Activated T-cell treated with anti-CD3 and anti-CD28 coated beads, Interleukin-2, amount 50 U/mL, for 24 hours (primary cell): ENCODE results near the gene CNTROB.
A peak's percentile ranks its signal among the peaks of the same experiment; 100 is the strongest.

ENCODE experiments used
- DNase-seq: peaks from one replicate; pipeline ENCODE4 v3.0.0-alpha.2; 2020
- H3K27ac Mint-ChIP-seq: 2 replicates; pipeline ENCODE4 v1.8.0; 2020; ENCODE audit warnings: mild to moderate bottlenecking, mixed read lengths
- H3K27me3 Mint-ChIP-seq: 2 replicates; pipeline ENCODE4 v1.8.0; 2020; ENCODE audit warnings: mixed read lengths
- H3K36me3 Mint-ChIP-seq: 2 replicates; pipeline ENCODE4 v1.8.0; 2020; ENCODE audit warnings: low read depth, mixed read lengths
- H3K4me1 Mint-ChIP-seq: 2 replicates; pipeline ENCODE4 v1.8.0; 2020; ENCODE audit warnings: low read depth, mixed read lengths
- H3K4me3 Mint-ChIP-seq: 2 replicates; pipeline ENCODE4 v1.8.0; 2020; ENCODE audit warnings: mild to moderate bottlenecking, moderate library complexity, mixed read lengths
- H3K9me3 Mint-ChIP-seq: 2 replicates; pipeline ENCODE4 v1.8.0; 2020; ENCODE audit warnings: mixed read lengths

Gene CNTROB

DNA sequence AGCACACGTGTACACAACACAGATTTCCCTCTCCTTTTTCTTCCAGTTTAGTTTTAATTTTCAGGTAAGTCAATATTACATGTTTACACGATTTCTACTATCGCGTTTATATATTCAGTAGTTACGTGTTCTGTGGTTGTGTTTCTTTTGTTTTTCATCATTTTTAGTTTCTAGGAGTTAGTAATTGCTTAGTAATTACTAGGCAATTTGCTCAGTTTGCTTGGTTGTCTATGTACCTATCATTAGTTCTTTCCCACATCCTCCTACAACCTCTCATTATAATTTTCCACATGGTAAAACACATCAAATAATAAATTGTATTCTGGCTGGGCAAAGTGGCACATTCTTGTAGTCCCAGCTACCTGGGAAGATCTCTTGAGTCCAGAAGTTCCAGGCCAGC lies 45.8 kb downstream of the CNTROB start:
- Mint-ChIP-seq H3K4me1 (no peaks in the 10 kb centered on the region), H3K36me3 (peaks cover 5% of the 10 kb centered on the region), H3K9me3 (peaks cover 16% of the 10 kb centered on the region), H3K27ac (no peak overlapping the region), H3K4me3 (no peak overlapping the region), H3K27me3 (peaks cover 16% of the 10 kb centered on the region)
- no peak for DNase-seq

DNA sequence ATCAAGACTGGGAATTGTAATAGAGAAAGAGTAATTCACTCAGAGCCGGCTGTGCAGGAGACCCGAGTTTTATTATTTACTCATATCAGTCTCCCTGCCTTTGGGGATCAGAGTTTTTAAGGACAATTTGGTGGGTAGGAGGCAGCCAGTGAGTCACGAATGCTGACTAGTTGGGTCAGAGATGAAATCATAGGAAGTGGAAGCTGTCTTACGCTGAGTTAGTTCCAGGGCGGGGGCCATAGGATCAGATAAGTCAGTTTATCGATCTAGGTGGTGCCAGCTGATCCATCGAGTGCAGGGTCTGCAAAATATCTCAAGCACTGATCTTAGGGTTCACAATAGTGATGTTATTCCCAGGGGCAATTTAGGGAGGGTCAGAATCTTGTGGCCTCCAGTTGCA lies 50.2 kb downstream of the CNTROB start:
- Mint-ChIP-seq H3K4me3 (no peak overlapping the region), H3K4me1 (no peaks in the 10 kb centered on the region), H3K9me3 (no peaks in the 10 kb centered on the region), H3K27ac (no peak overlapping the region), H3K27me3 (peaks cover 21% of the 10 kb centered on the region), H3K36me3 (no peaks in the 10 kb centered on the region)
- no peak for DNase-seq

- no peak overlapping the region for H3K4me3 Mint-ChIP-seq
- DNase-seq, result no peak
- peaks cover 21% of the 10 kb centered on the region for H3K27me3 Mint-ChIP-seq
- H3K4me1 Mint-ChIP-seq, result no peaks in the 10 kb centered on the region
- H3K36me3 Mint-ChIP-seq, result no peaks in the 10 kb centered on the region
- no peak overlapping the region for H3K27ac Mint-ChIP-seq
- H3K9me3 Mint-ChIP-seq, result no peaks in the 10 kb centered on the region
Measured at GRCh38 chr17:7982666-7983065, 50.7 kb downstream of the CNTROB start.

- peaks cover 12% of the 10 kb centered on the region for H3K4me1 Mint-ChIP-seq
- no peak overlapping the region for H3K27ac Mint-ChIP-seq
- H3K36me3 Mint-ChIP-seq, result no peaks in the 10 kb centered on the region
- H3K27me3 Mint-ChIP-seq, result peaks cover 21% of the 10 kb centered on the region
- DNase-seq, result no peak
- H3K4me3 Mint-ChIP-seq, result no peak overlapping the region
- H3K9me3 Mint-ChIP-seq, result no peaks in the 10 kb centered on the region
Measured at GRCh38 chr17:7984904-7985303, 52.9 kb downstream of the CNTROB start.

- Mint-ChIP-seq H3K4me1 (peaks cover 22% of the 10 kb centered on the region), H3K27ac (no peak overlapping the region), H3K4me3 (no peak overlapping the region), H3K36me3 (no peaks in the 10 kb centered on the region), H3K27me3 (peaks cover 14% of the 10 kb centered on the region), H3K9me3 (no peaks in the 10 kb centered on the region)
- no peak for DNase-seq
Measured at GRCh38 chr17:7987112-7987893, 55.3 kb downstream of the CNTROB start.

- DNase-seq, result no peak
- Mint-ChIP-seq H3K36me3 (no peaks in the 10 kb centered on the region), H3K4me3 (peak overlapping the region; percentile 72), H3K27ac (peak overlapping the region; percentile 74), H3K9me3 (no peaks in the 10 kb centered on the region), H3K27me3 (peaks cover 3% of the 10 kb centered on the region), H3K4me1 (peaks cover 25% of the 10 kb centered on the region)
Measured at GRCh38 chr17:7988750-7989178, 56.8 kb downstream of the CNTROB start.

GRCh38 chr17:7989781-7990655 lies 58.0 kb downstream of the CNTROB start:
- peaks cover 25% of the 10 kb centered on the region for H3K4me1 Mint-ChIP-seq

DNA sequence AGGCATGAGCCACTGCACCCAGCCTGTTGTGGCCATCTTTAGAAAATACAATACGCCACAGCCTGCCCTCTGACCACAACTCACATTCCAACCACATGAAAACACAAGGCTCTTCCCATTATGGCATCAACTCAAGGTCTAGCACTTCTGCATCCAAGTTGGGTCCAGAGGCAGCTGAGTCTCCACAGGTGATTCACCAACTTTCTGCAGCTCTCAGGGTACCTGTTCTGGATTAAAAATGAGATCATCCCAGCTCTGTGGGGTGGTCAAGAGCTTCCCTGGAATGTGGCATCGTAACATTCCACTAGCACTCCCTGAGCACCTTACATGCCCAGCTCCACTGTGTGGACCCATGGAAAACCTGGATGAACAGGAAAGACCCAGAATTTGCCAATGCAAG lies 60.5 kb downstream of the CNTROB start:
- H3K4me1 Mint-ChIP-seq, result peaks cover 28% of the 10 kb centered on the region
- peaks cover 4% of the 10 kb centered on the region for H3K27me3 Mint-ChIP-seq
- H3K9me3 Mint-ChIP-seq, result no peaks in the 10 kb centered on the region
- no peak overlapping the region for H3K27ac Mint-ChIP-seq
- H3K4me3 Mint-ChIP-seq, result no peak overlapping the region
- H3K36me3 Mint-ChIP-seq, result no peaks in the 10 kb centered on the region
- no peak for DNase-seq

More at GRCh38 chr17:7989781-7990655, 58.0 kb downstream of the CNTROB start:
- Mint-ChIP-seq H3K27ac (peak overlapping the region; percentile 84), H3K36me3 (no peaks in the 10 kb centered on the region), H3K4me3 (peak overlapping the region; percentile 72), H3K27me3 (no peaks in the 10 kb centered on the region), H3K9me3 (no peaks in the 10 kb centered on the region)
- peak; percentile 99 for DNase-seq

- Mint-ChIP-seq H3K4me1 (peaks cover 28% of the 10 kb centered on the region), H3K9me3 (no peaks in the 10 kb centered on the region), H3K4me3 (no peak overlapping the region), H3K27ac (no peak overlapping the region), H3K27me3 (peaks cover 4% of the 10 kb centered on the region), H3K36me3 (no peaks in the 10 kb centered on the region)
- DNase-seq, result no peak
Measured at GRCh38 chr17:7992924-7993323, 60.9 kb downstream of the CNTROB start.

GRCh38 chr17:7993972-7994589 lies 62.1 kb downstream of the CNTROB start:
- peaks cover 24% of the 10 kb centered on the region for H3K4me1 Mint-ChIP-seq
- DNase-seq, result no peak
- no peaks in the 10 kb centered on the region for H3K9me3 Mint-ChIP-seq
- no peak overlapping the region for H3K27ac Mint-ChIP-seq
- peaks cover 4% of the 10 kb centered on the region for H3K27me3 Mint-ChIP-seq
- no peak overlapping the region for H3K4me3 Mint-ChIP-seq
- no peaks in the 10 kb centered on the region for H3K36me3 Mint-ChIP-seq

DNA sequence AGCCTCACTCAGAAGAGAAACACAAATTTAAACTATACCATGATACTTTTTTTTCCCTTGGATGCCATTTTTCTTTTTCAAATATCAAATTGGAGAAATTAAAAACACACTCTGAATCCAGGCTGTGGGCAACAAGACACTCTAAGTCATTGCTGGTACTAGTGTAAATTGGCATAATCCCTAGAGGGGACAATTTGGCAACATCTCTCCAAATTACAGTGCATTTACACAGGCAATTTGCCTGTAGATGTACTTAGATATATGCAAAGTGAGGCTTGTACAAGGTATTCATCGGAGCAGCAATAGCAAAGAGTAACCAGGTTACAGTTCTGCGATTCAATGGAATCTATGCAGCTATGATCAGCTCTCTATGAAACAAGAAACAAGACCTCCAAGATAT lies 63.7 kb downstream of the CNTROB start:
- H3K36me3 Mint-ChIP-seq, result no peaks in the 10 kb centered on the region
- H3K9me3 Mint-ChIP-seq, result no peaks in the 10 kb centered on the region

DNA sequence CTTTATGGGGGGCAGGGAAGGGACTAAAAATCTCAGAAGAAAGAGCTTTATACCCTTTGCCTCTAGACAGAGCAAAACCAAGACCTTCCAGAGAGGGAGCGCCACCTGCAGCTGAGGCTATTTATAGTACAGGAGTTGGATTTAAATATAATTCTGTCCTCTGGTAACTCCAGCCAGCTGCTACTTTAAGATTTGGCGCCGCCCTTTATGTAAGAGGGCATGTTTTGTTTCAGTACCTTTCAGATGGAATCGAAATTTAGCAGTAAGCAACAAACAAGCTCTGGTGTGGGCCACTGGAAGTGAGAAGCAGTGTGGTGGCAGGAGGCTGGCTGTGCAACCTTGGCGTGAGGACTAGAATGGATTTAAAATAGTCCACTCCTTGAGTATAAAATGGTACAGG lies 65.2 kb downstream of the CNTROB start:
- H3K9me3 Mint-ChIP-seq, result no peaks in the 10 kb centered on the region
- H3K36me3 Mint-ChIP-seq, result no peaks in the 10 kb centered on the region
- H3K4me3 Mint-ChIP-seq, result no peak overlapping the region
- peaks cover 17% of the 10 kb centered on the region for H3K27me3 Mint-ChIP-seq
- DNase-seq, result no peak
- H3K27ac Mint-ChIP-seq, result no peak overlapping the region
- peaks cover 10% of the 10 kb centered on the region for H3K4me1 Mint-ChIP-seq

More for the DNA sequence above, 63.7 kb downstream of the CNTROB start:
- no peak overlapping the region for H3K27ac Mint-ChIP-seq
- H3K27me3 Mint-ChIP-seq, result peaks cover 6% of the 10 kb centered on the region
- no peak overlapping the region for H3K4me3 Mint-ChIP-seq
- no peak for DNase-seq
- peaks cover 10% of the 10 kb centered on the region for H3K4me1 Mint-ChIP-seq
